Testis (tissue), 3 donors: Measurements from ENCODE around the gene DYNLRB2. TPM values are rescaled to one million over a fixed set of nuclear protein-coding genes. Genes with fewer than 3 reads are reported as not detected.

Experiments
- DNase-seq: peaks from one replicate; pipeline ENCODE4 v3.0.0-alpha.2; 2019
- H3K27ac ChIP-seq, 2 donors: fragments of 200-600 bp; sonication (generic); one replicate each; pipeline ENCODE4 v1.5.1; 2019
- H3K27me3 ChIP-seq: fragments of 200-600 bp; sonication (generic); one replicate; pipeline ENCODE4 v1.5.1; 2019
- H3K36me3 ChIP-seq: fragments of 200-600 bp; sonication (generic); one replicate; pipeline ENCODE4 v1.5.1; 2017; ENCODE audit warnings: low read depth; ENCODE audit errors: missing control alignments
- H3K4me1 ChIP-seq: fragments of 200-600 bp; sonication (generic); one replicate; pipeline ENCODE4 v1.5.1; 2019
- H3K4me3 ChIP-seq, 2 donors: fragments of 200-600 bp; sonication (generic); one replicate each; pipeline ENCODE4 v1.5.1; 2017 to 2019
- H3K9me3 ChIP-seq: fragments of 200-600 bp; sonication (generic); one replicate; pipeline ENCODE4 v1.5.1; 2017
- POLR2A ChIP-seq: fragments of 450-650 bp; IDR thresholded peaks from one replicate; pipeline ENCODE4 v1.6.1; 2017; ENCODE audit warnings: antibody characterized with exemption, mild to moderate bottlenecking, moderate library complexity
- WGBS, 2 donors: methylation state at CpG; one replicate each; pipeline ENCODE4 v1.1.5; 2018; 5-methylcytosine and 5-hydroxymethylcytosine counted together
- intact Hi-C: fragments of 100-400 bp; cut with DNase I; formaldehyde crosslinking; loops from one replicate; pipeline ENCODE4 v1.15.1; 2023; ENCODE audit warnings: low total_unique reads
- polyA plus RNA-seq: library from polyadenylated mRNA; stranded (reverse); fragments of 350-450 nt; fragmentation: Illumina TruSeq; extraction: RNeasy Lipid Tissue Mini Kit (QIAGEN cat#74804); gene quantifications from one replicate; pipeline ENCODE4 v1.2.3, GENCODE V29; 2014; ENCODE audit warnings: low read depth, low replicate concordance; ENCODE audit not compliant: insufficient read depth
- total RNA-seq, 2 donors: library from RNA; depleted of rRNA; stranded (reverse); fragments of >200 nt; gene quantifications; one replicate each; pipeline ENCODE4 v1.2.3, GENCODE V29; 2016
- TF ChIP-seq, protein P1 (sequence below), 3 experiments: fragments of 450-650 bp in 2 of 3; fragments of 200-600 bp in 1 of 3; sonication (generic) in 1 of 3; IDR thresholded peaks; one replicate each; pipeline ENCODE4 v1.5.1; 2016 to 2019; ENCODE audit warnings: antibody characterized with exemption in 3 of 3, mild to moderate bottlenecking in 2 of 3, moderate library complexity in 1 of 3

The DYNLRB2 gene
- total and polyA plus RNA-seq, 3 donors from 2014 or later, result 95.3 to 436 (median 153) TPM

DNA sequence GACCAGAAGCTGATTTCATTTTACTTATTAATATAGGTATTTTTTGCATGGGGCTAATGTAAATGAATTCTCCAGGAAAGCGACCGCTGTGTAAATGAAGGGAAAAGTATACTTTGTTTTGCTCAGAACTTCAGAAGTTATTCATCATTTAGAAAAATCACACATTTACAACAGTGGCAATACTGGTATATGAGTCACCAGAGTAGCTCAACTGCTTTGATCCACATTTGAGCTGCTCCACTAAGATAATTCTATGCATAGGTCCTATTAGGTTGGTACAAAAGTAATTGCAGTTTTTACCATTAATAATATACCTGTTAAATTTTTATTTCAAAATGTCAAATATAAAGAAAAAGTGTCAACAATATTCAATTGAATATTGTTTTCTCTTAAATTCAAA, 22.9 kb upstream of the DYNLRB2 start:
- Histone ChIP-seq H3K27ac (no peak overlapping the region), H3K4me3 (no peak overlapping the region), H3K4me1 (peaks cover 2% of the 10 kb centered on the region), H3K36me3 (no peaks in the 10 kb centered on the region), H3K27me3 (no peaks in the 10 kb centered on the region), H3K9me3 (no peaks in the 10 kb centered on the region)
- no peak for DNase-seq
- TF ChIP-seq, protein P1, sequence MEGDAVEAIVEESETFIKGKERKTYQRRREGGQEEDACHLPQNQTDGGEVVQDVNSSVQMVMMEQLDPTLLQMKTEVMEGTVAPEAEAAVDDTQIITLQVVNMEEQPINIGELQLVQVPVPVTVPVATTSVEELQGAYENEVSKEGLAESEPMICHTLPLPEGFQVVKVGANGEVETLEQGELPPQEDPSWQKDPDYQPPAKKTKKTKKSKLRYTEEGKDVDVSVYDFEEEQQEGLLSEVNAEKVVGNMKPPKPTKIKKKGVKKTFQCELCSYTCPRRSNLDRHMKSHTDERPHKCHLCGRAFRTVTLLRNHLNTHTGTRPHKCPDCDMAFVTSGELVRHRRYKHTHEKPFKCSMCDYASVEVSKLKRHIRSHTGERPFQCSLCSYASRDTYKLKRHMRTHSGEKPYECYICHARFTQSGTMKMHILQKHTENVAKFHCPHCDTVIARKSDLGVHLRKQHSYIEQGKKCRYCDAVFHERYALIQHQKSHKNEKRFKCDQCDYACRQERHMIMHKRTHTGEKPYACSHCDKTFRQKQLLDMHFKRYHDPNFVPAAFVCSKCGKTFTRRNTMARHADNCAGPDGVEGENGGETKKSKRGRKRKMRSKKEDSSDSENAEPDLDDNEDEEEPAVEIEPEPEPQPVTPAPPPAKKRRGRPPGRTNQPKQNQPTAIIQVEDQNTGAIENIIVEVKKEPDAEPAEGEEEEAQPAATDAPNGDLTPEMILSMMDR (IDR thresholded peaks at IDR 0.05), result no peak
- no peak for TF ChIP-seq POLR2A
- WGBS, 2 donors, result 95 to 96% methylated on average over 2 of the region's 2 CpGs
- intact Hi-C loops, result no loop called here

DNA sequence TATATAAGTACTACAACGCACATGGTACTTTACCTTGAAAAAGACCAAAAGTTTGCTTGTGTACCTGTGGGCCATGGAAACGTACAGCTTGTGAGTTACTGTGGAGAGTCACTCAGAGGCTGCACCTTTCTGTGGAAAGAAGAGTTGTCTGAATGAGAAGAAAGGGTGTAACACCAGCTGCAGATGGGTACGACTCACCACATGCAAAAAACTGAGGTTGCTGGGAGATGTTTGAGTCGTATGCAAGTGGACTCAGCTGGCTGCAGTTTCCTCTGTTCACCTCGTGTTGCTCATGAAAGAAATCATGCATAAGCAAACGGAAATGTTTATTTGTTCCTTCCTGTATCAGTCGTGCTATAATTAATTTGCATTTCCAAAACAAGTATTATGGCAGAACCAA, 22.4 kb upstream of the DYNLRB2 start:
- Histone ChIP-seq H3K4me1 (peaks cover 2% of the 10 kb centered on the region), H3K27me3 (no peaks in the 10 kb centered on the region), H3K4me3 (no peak overlapping the region), H3K27ac (no peak overlapping the region), H3K9me3 (no peaks in the 10 kb centered on the region), H3K36me3 (no peaks in the 10 kb centered on the region)
- intact Hi-C loops, result no loop called here
- DNase-seq, result no peak
- WGBS, 2 donors, result 55 to 56% methylated on average over 7 of the region's 7 CpGs
- TF ChIP-seq POLR2A, result no peak
- TF ChIP-seq, protein P1 (IDR thresholded peaks at IDR 0.05), result no peak

DNA sequence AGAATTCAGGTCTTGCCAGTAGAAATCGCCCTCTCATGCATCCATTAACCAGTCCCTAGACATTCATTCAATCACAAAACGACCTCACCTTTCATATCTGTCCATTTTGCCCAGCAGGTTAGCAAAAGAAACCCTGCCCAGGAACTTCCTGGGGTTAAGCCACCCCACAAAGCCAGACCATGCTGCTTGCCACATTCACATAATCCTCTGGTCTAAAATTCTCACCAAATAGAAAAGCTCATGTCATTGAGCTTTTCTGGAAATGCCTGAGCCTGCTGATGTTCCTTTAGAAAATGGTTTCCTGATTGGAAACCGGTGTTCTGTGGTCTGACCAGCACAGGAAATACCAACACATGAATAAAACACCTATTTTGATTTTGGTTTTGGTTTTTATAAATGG, 21.6 kb upstream of the DYNLRB2 start:
- no peak for DNase-seq
- WGBS, 2 donors, result 78 to 86% methylated on average over 3 of the region's 3 CpGs

DNA sequence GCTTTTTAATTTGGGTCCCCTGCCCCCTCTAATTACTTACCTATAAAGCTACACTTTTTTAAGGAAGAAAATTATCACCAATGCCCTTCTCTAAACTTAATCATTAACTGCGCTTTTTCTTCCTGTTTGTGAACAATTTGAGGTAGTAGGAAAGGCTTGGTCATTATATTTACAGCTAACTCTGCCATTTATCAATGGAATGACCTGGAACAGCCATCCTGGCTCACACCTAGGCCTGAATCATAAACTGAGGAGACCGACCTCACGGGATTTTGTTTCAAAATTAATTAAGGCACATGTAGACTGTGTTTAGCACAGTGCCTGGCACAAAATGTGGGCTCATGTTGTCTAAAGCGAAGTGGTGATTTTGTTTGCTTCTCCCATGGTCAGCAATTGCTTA, 15.4 kb upstream of the DYNLRB2 start:
- H3K27ac ChIP-seq, result no peak overlapping the region
- intact Hi-C loops, result no loop called here

More for the DNA sequence above, 21.6 kb upstream of the DYNLRB2 start:
- no peaks in the 10 kb centered on the region for H3K4me1 ChIP-seq
- no peak overlapping the region for H3K27ac ChIP-seq
- intact Hi-C loops, result no loop called here
- H3K27me3 ChIP-seq, result no peaks in the 10 kb centered on the region
- no peak for TF ChIP-seq POLR2A
- TF ChIP-seq, protein P1 (IDR thresholded peaks at IDR 0.05), result no peak
- no peaks in the 10 kb centered on the region for H3K9me3 ChIP-seq
- H3K4me3 ChIP-seq, result no peak overlapping the region
- H3K36me3 ChIP-seq, result no peaks in the 10 kb centered on the region

More for the DNA sequence above, 15.4 kb upstream of the DYNLRB2 start:
- no peaks in the 10 kb centered on the region for H3K27me3 ChIP-seq
- no peaks in the 10 kb centered on the region for H3K4me1 ChIP-seq
- H3K4me3 ChIP-seq, result no peak overlapping the region
- WGBS, 2 donors, result 92 to 96% methylated on average over 4 of the region's 4 CpGs
- no peaks in the 10 kb centered on the region for H3K9me3 ChIP-seq
- H3K36me3 ChIP-seq, result no peaks in the 10 kb centered on the region
- TF ChIP-seq, protein P1 (IDR thresholded peaks at IDR 0.05), result no peak
- TF ChIP-seq POLR2A, result no peak
- DNase-seq, result no peak
